Upper lobe of right lung (tissue), 1 donor: ENCODE measurements around the gene COL24A1. TPM values are rescaled to one million over a fixed set of nuclear protein-coding genes. Genes with fewer than 3 reads are reported as not detected.

ENCODE experiments used
- ATAC-seq: fragments of 200-7000 bp; cut with Tn5 transposase; one replicate; pipeline ENCODE4 v1.9.1; 2020; ENCODE audit warnings: mild to moderate bottlenecking, moderate library complexity
- DNase-seq: peaks from one replicate; pipeline ENCODE4 v3.0.0-alpha.2; 2020
- H3K27ac ChIP-seq: fragments of 200-600 bp; one replicate; pipeline ENCODE4 v1.8.0; 2022
- H3K27me3 ChIP-seq: fragments of 200-600 bp; one replicate; pipeline ENCODE4 v1.8.0; 2022; ENCODE audit warnings: mild to moderate bottlenecking
- H3K36me3 ChIP-seq: fragments of 200-600 bp; one replicate; pipeline ENCODE4 v1.8.0; 2022
- H3K4me1 ChIP-seq: fragments of 200-600 bp; one replicate; pipeline ENCODE4 v1.8.0; 2022
- H3K4me3 ChIP-seq: fragments of 200-600 bp; one replicate; pipeline ENCODE4 v1.8.0; 2022; ENCODE audit warnings: mild to moderate bottlenecking
- H3K9me3 ChIP-seq: fragments of 200-600 bp; one replicate; pipeline ENCODE4 v1.8.0; 2022
- CTCF ChIP-seq: fragments of 200-600 bp; IDR thresholded peaks from one replicate; pipeline ENCODE4 v1.8.0; 2022; ENCODE audit warnings: antibody characterized with exemption
- intact Hi-C: fragments of 100-400 bp; cut with DNase I; formaldehyde crosslinking; loops from one replicate; pipeline ENCODE4 v1.11.0; 2022
- total RNA-seq: library from RNA; stranded (reverse); fragmentation: NEBNext Ultra II Directional; extraction: Animal tissue kit (Norgen Biotek cat#: 25700); gene quantifications from one replicate; pipeline ENCODE4 v1.2.1, GENCODE V29; 2021
- donor health status: DM: no; HTN: yes; CAD: no; lungs with severe emphysema.

Gene COL24A1
- total RNA-seq, 1 donor from 2014 or later, result 1.6 TPM

GRCh38 chr1:86068841-86069756 is 87.5 kb downstream of the COL24A1 start:
- H3K36me3 ChIP-seq, result no peaks in the 10 kb centered on the region
- H3K27ac ChIP-seq, result no peak overlapping the region
- no peak for ATAC-seq
- intact Hi-C loops, result no loop called here
- DNase-seq, result no peak
- no peak overlapping the region for H3K4me3 ChIP-seq
- no peaks in the 10 kb centered on the region for H3K4me1 ChIP-seq
- H3K27me3 ChIP-seq, result no peaks in the 10 kb centered on the region
- H3K9me3 ChIP-seq, result no peaks in the 10 kb centered on the region
- no peak for TF ChIP-seq CTCF

GRCh38 chr1:86068271-86068721 is 88.3 kb downstream of the COL24A1 start:
- Histone ChIP-seq H3K4me3 (no peak overlapping the region), H3K4me1 (no peaks in the 10 kb centered on the region), H3K27ac (no peak overlapping the region), H3K9me3 (no peaks in the 10 kb centered on the region), H3K27me3 (no peaks in the 10 kb centered on the region), H3K36me3 (no peaks in the 10 kb centered on the region)
- intact Hi-C loops, result no loop called here
- no peak for TF ChIP-seq CTCF
- DNase-seq, result no peak
- no peak for ATAC-seq

GRCh38 chr1:86067626-86068025 is 88.9 kb downstream of the COL24A1 start:
- DNase-seq (no peak), ATAC-seq (no peak)
- Histone ChIP-seq H3K4me1 (no peaks in the 10 kb centered on the region), H3K9me3 (no peaks in the 10 kb centered on the region), H3K36me3 (no peaks in the 10 kb centered on the region), H3K27me3 (no peaks in the 10 kb centered on the region), H3K4me3 (no peak overlapping the region), H3K27ac (no peak overlapping the region)
- intact Hi-C loops, result no loop called here
- TF ChIP-seq CTCF, result no peak

- no peaks in the 10 kb centered on the region for H3K27me3 ChIP-seq
- no peaks in the 10 kb centered on the region for H3K36me3 ChIP-seq
- DNase-seq, result no peak
- no peak overlapping the region for H3K27ac ChIP-seq
- no peaks in the 10 kb centered on the region for H3K4me1 ChIP-seq
- no peak for ATAC-seq
- TF ChIP-seq CTCF, result no peak
- no peaks in the 10 kb centered on the region for H3K9me3 ChIP-seq
- H3K4me3 ChIP-seq, result no peak overlapping the region
- intact Hi-C loops, result no loop called here
These were observed 91.7 kb downstream of the COL24A1 start for GRCh38 chr1:86064899-86065298.

- Histone ChIP-seq H3K27me3 (no peaks in the 10 kb centered on the region), H3K36me3 (no peaks in the 10 kb centered on the region), H3K9me3 (no peaks in the 10 kb centered on the region), H3K27ac (no peak overlapping the region), H3K4me1 (no peaks in the 10 kb centered on the region), H3K4me3 (no peak overlapping the region)
- TF ChIP-seq CTCF, result no peak
- DNase-seq, result no peak
- intact Hi-C loops, result no loop called here
- ATAC-seq, result no peak
These were observed 92.9 kb downstream of the COL24A1 start for GRCh38 chr1:86063721-86064120.
